Ishikawa (cell line): Measurements from ENCODE around the gene ATXN8OS.

Source experiments
- CEBPB ChIP-seq: IDR thresholded peaks from 2 replicates; pipeline ENCODE4 v1.6.1; 2012
- EGR1 ChIP-seq: IDR thresholded peaks from 2 replicates; pipeline ENCODE4 v1.6.1; 2012
- EP300 ChIP-seq: IDR thresholded peaks from 2 replicates; pipeline ENCODE4 v1.6.1; 2012; ENCODE audit warnings: borderline replicate concordance
- RAD21 ChIP-seq: IDR thresholded peaks from 2 replicates; pipeline ENCODE4 v1.6.1; 2012; ENCODE audit warnings: low read depth
- TAF1 ChIP-seq: IDR thresholded peaks from 2 replicates; pipeline ENCODE4 v1.6.1; 2012; ENCODE audit warnings: low read depth, mild to moderate bottlenecking
- TCF12 ChIP-seq: IDR thresholded peaks from 2 replicates; pipeline ENCODE4 v1.6.1; 2012; ENCODE audit warnings: low read depth
- YY1 ChIP-seq: IDR thresholded peaks from 2 replicates; pipeline ENCODE4 v1.6.1; 2012; ENCODE audit warnings: low read depth
- TF ChIP-seq, protein P1 (sequence below): IDR thresholded peaks from 2 replicates; pipeline ENCODE4 v1.6.1; 2012; ENCODE audit warnings: low read depth, mild to moderate bottlenecking
- TF ChIP-seq, protein P2 (sequence below): IDR thresholded peaks from 2 replicates; pipeline ENCODE4 v1.6.1; 2012

DNA sequence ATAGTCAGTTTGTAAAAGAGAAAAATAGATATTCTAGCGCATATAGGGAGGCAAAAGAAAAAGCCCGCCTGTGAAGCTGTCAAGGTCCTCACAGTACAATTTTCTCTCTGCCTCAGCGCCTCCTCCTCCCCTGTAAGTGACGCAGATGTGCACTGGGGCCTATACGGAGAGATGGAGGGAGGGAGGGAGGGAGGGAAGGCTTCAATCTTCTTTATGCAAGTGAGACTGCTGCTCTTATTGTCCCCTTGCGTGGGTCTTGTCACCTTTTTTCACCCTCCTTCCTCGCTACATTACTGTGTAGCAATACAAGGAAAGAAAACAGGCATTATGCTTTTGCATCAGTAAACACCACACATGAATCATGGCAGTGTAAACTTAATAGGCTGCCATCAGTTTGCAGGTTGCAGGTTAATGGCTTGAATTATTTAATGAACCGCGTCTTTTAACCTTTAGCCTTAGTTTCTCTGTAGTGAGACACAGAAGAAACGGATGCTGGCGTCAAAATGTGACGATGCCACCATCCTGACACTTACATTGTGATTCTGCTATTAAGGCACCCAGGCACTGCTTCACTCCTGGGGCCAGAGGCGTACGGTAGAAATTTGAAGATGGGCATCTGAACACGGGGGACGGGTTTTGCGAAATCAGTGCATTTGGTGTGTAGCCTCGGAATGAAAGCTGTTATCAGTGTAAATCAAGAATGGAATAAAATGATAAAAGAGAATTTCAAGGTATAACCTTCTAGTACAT is 905 bp downstream of the ATXN8OS start, which contains the start of gene KLHL1:
- no peak for TF ChIP-seq RAD21
- no peak for TF ChIP-seq YY1
- no peak for TF ChIP-seq EP300
- no peak for TF ChIP-seq TCF12
- TF ChIP-seq, protein P1, sequence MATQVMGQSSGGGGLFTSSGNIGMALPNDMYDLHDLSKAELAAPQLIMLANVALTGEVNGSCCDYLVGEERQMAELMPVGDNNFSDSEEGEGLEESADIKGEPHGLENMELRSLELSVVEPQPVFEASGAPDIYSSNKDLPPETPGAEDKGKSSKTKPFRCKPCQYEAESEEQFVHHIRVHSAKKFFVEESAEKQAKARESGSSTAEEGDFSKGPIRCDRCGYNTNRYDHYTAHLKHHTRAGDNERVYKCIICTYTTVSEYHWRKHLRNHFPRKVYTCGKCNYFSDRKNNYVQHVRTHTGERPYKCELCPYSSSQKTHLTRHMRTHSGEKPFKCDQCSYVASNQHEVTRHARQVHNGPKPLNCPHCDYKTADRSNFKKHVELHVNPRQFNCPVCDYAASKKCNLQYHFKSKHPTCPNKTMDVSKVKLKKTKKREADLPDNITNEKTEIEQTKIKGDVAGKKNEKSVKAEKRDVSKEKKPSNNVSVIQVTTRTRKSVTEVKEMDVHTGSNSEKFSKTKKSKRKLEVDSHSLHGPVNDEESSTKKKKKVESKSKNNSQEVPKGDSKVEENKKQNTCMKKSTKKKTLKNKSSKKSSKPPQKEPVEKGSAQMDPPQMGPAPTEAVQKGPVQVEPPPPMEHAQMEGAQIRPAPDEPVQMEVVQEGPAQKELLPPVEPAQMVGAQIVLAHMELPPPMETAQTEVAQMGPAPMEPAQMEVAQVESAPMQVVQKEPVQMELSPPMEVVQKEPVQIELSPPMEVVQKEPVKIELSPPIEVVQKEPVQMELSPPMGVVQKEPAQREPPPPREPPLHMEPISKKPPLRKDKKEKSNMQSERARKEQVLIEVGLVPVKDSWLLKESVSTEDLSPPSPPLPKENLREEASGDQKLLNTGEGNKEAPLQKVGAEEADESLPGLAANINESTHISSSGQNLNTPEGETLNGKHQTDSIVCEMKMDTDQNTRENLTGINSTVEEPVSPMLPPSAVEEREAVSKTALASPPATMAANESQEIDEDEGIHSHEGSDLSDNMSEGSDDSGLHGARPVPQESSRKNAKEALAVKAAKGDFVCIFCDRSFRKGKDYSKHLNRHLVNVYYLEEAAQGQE: no peak
- TF ChIP-seq TAF1: no peak
- TF ChIP-seq, protein P2, sequence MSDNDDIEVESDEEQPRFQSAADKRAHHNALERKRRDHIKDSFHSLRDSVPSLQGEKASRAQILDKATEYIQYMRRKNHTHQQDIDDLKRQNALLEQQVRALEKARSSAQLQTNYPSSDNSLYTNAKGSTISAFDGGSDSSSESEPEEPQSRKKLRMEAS: no peak
- no peak for TF ChIP-seq CEBPB
- no peak for TF ChIP-seq EGR1
